DOHH2 (cell line): ENCODE measurements around the gene SLC6A19.
"Not testable (repeated sequence)": the region's sequence is repeated elsewhere in the genome, so short reads cannot be mapped to it uniquely, and the experiment has no call there.

Experiments used
- H3F3A ChIP-seq: fragments of 200-600 bp; sonication (generic), shearing (Covaris generic); 2 replicates; pipeline ENCODE4 v1.6.0; 2016; ENCODE audit warnings: antibody characterized with exemption, mild to moderate bottlenecking; ENCODE audit not compliant: control insufficient read depth, insufficient read depth
- H3K27ac ChIP-seq: fragments of 200-600 bp; sonication (generic); 2 replicates; pipeline ENCODE4 v1.5.1; 2014; ENCODE audit warnings: low read depth, mild to moderate bottlenecking, low read length, moderate library complexity
- H3K27me3 ChIP-seq: fragments of 200-600 bp; sonication (generic); 2 replicates; pipeline ENCODE4 v1.6.1; 2014; ENCODE audit warnings: mild to moderate bottlenecking, low read length, mixed read lengths; ENCODE audit not compliant: control insufficient read depth
- H3K36me3 ChIP-seq: fragments of 200-600 bp; sonication (generic); 2 replicates; pipeline ENCODE4 v1.6.1; 2014; ENCODE audit warnings: mild to moderate bottlenecking, low read length, moderate library complexity, mixed read lengths; ENCODE audit not compliant: control insufficient read depth
- H3K4me1 ChIP-seq: fragments of 200-600 bp; sonication (generic); 2 replicates; pipeline ENCODE4 v1.6.1; 2014; ENCODE audit warnings: mild to moderate bottlenecking, low read length, mixed read lengths; ENCODE audit not compliant: control insufficient read depth
- H3K4me2 ChIP-seq: fragments of 200-600 bp; sonication (generic); 2 replicates; pipeline ENCODE4 v1.6.0; 2014; ENCODE audit warnings: mild to moderate bottlenecking, low read length, moderate library complexity
- H3K4me3 ChIP-seq: fragments of 200-600 bp; sonication (generic); 2 replicates; pipeline ENCODE4 v1.5.1; 2014; ENCODE audit warnings: mild to moderate bottlenecking, low read length, mixed read lengths
- H3K79me2 ChIP-seq: fragments of 200-600 bp; sonication (generic); 2 replicates; pipeline ENCODE4 v1.6.1; 2014; ENCODE audit warnings: mild to moderate bottlenecking, low read length, mixed read lengths; ENCODE audit not compliant: control insufficient read depth
- H3K9me2 ChIP-seq: fragments of 200-600 bp; sonication (generic); replicated peaks from 2 replicates; pipeline ENCODE4 v1.6.1; 2014; ENCODE audit warnings: mild to moderate bottlenecking, low read length, mixed read lengths; ENCODE audit not compliant: control insufficient read depth
- H3K9me3 ChIP-seq: fragments of 200-600 bp; sonication (generic); 2 replicates; pipeline ENCODE4 v1.6.1; 2014; ENCODE audit warnings: antibody characterized with exemption, low read length, mixed read lengths; ENCODE audit not compliant: control insufficient read depth, insufficient read depth
- H4K20me1 ChIP-seq: fragments of 200-600 bp; sonication (generic); 2 replicates; pipeline ENCODE4 v1.6.0; 2014; ENCODE audit warnings: low read depth, mild to moderate bottlenecking, antibody characterized with exemption, low read length, moderate library complexity; ENCODE audit not compliant: control insufficient read depth, insufficient read depth
- EZH2phosphoT487 ChIP-seq: fragments of 200-600 bp; sonication (generic); IDR thresholded peaks from 2 replicates; pipeline ENCODE4 v1.6.1; 2017; ENCODE audit warnings: borderline replicate concordance, mild to moderate bottlenecking, antibody characterized with exemption, low read length, moderate library complexity, mixed read lengths
- TF ChIP-seq, protein P1 (sequence below): fragments of 200-600 bp; sonication (generic); IDR thresholded peaks from one replicate; pipeline ENCODE4 v1.5.1; 2014; ENCODE audit warnings: antibody characterized with exemption, mild to moderate bottlenecking, low read depth, low read length; ENCODE audit not compliant: poor library complexity, severe bottlenecking

SLC6A19 gene

DNA sequence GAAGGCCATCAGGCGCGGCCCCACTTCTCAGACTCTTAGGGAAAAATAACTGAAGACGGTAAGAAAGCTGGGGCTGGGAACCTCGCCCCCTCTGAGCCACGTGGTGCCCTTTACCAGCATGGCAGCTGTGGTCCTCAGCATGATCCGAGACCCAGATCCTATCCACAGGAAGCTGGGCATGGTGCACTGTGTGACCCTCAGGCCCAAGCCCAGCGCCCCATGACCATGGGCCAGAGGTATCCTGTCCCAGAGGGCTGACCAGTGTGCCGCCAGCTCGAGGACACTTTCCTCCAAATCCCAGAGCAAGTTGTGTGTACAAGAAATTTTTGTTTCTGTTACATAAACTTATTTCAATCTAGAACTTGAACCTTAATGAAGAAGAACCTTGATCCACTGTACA, 65.4 kb downstream of the SLC6A19 start:
- H3K27ac ChIP-seq: no peak overlapping the region
- no peaks in the 10 kb centered on the region for H3K4me1 ChIP-seq
- H3K9me3 ChIP-seq: no peaks in the 10 kb centered on the region
- peaks cover 75% of the 10 kb centered on the region for H3K36me3 ChIP-seq
- H3K79me2 ChIP-seq: no peaks in the 10 kb centered on the region; the same call in 1 of the 2 replicates
- TF ChIP-seq EZH2phosphoT487: no peak
- TF ChIP-seq, protein P1, sequence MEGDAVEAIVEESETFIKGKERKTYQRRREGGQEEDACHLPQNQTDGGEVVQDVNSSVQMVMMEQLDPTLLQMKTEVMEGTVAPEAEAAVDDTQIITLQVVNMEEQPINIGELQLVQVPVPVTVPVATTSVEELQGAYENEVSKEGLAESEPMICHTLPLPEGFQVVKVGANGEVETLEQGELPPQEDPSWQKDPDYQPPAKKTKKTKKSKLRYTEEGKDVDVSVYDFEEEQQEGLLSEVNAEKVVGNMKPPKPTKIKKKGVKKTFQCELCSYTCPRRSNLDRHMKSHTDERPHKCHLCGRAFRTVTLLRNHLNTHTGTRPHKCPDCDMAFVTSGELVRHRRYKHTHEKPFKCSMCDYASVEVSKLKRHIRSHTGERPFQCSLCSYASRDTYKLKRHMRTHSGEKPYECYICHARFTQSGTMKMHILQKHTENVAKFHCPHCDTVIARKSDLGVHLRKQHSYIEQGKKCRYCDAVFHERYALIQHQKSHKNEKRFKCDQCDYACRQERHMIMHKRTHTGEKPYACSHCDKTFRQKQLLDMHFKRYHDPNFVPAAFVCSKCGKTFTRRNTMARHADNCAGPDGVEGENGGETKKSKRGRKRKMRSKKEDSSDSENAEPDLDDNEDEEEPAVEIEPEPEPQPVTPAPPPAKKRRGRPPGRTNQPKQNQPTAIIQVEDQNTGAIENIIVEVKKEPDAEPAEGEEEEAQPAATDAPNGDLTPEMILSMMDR: no peak
- no peak overlapping the region for H3K4me2 ChIP-seq
- no peak overlapping the region for H3K4me3 ChIP-seq
- H3F3A ChIP-seq: no peaks in the 10 kb centered on the region
- no peaks in the 10 kb centered on the region for H3K9me2 ChIP-seq
- H3K27me3 ChIP-seq: no peaks in the 10 kb centered on the region
- H4K20me1 ChIP-seq: no peaks in the 10 kb centered on the region

DNA sequence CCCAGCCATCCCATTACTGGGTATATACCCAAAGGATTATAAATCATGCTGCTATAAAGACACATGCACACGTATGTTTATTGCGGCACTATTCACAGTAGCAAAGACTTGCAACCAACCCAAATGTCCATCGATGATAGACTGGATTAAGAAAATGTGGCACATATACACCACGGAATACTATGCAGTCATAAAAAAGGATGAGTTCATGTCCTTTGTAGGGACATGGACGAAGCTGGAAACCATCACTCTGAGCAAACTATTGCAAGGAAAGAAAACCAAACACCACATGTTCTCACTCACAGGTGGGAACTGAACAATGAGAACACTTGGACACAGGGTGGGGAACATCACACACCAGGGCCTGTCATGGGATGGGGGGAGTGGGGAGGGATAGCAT, 66.1 kb downstream of the SLC6A19 start:
- H4K20me1 ChIP-seq, H3K9me3 ChIP-seq, H3K4me1 ChIP-seq, H3K9me2 ChIP-seq, H3K79me2 ChIP-seq, H3K27me3 ChIP-seq, H3K27ac ChIP-seq, H3K4me2 ChIP-seq, H3K4me3 ChIP-seq, H3F3A ChIP-seq: not testable (repeated sequence)
- H3K36me3 ChIP-seq: peaks cover 73% of the 10 kb centered on the region

DNA sequence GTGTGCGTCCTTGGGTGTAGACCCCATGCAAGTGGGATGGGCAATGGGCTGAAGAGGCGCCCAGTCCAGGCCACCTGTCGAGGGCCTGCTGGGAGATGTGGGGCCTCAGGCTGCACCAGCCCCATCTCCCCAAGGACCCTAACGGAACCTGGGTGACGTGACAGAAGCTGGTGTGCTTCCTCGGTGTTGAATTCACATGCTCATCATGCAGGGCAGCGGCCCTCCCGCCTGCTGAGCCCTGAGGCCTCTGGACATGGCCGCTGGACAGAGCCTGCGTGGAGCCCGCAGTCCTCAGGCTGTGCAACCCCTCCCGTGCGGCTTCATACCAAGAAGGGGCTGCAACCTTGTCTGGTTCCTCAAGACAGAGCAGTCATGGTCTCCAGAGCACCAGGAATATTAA, 66.7 kb downstream of the SLC6A19 start:
- Histone ChIP-seq H3F3A (no peaks in the 10 kb centered on the region), H3K27me3 (no peaks in the 10 kb centered on the region), H3K27ac (no peak overlapping the region), H3K4me3 (no peak overlapping the region), H3K9me3 (no peaks in the 10 kb centered on the region), H3K9me2 (no peaks in the 10 kb centered on the region), H4K20me1 (no peaks in the 10 kb centered on the region), H3K36me3 (peaks cover 70% of the 10 kb centered on the region), H3K4me2 (no peak overlapping the region), H3K4me1 (no peaks in the 10 kb centered on the region), H3K79me2 (no peaks in the 10 kb centered on the region; the same call in 1 of the 2 replicates)
- TF ChIP-seq, protein P1: no peak
- TF ChIP-seq EZH2phosphoT487: no peak

DNA sequence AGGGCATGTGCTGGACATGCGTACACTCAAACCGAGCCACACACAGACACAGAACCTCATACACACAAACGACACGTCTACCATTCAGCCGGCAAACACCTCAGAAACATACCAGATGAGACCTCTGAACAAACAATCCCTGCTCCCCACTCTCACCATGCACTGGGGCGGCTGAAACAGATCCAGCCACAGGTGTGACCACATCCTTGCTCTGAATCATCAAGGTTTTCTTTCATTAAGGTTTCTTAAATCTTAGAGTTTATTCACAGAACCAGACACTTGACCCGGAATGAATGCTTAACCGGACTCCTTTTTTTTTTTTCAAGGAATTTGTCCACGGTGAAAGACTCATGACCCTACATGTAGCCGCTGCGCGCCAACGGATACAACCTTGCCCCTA, 67.3 kb downstream of the SLC6A19 start:
- H4K20me1 ChIP-seq: no peaks in the 10 kb centered on the region
- H3K4me2 ChIP-seq: no peak overlapping the region
- no peaks in the 10 kb centered on the region for H3K9me2 ChIP-seq
- no peak overlapping the region for H3K27ac ChIP-seq
- H3K27me3 ChIP-seq: no peaks in the 10 kb centered on the region
- H3K36me3 ChIP-seq: peaks cover 69% of the 10 kb centered on the region
- peaks cover 1% of the 10 kb centered on the region for H3K79me2 ChIP-seq
- no peaks in the 10 kb centered on the region for H3K4me1 ChIP-seq
- H3K4me3 ChIP-seq: no peak overlapping the region
- no peak for TF ChIP-seq EZH2phosphoT487
- TF ChIP-seq, protein P1: no peak
- H3F3A ChIP-seq: no peaks in the 10 kb centered on the region
- no peaks in the 10 kb centered on the region for H3K9me3 ChIP-seq
